K562 (cell line): ENCODE measurements around the gene PIP4K2A. TPM values are rescaled to one million over a fixed set of nuclear protein-coding genes. Genes with fewer than 3 reads are reported as not detected.

Experiments
- BHLHE40 ChIP-seq: IDR thresholded peaks from 2 replicates; pipeline ENCODE4 v1.6.1; 2011; ENCODE audit warnings: low read length, improper control_type of control experiment
- CREB1 ChIP-seq, 2 experiments: sonication (generic) in 1 of 2; formaldehyde crosslinking in 1 of 2; IDR thresholded peaks; 2 replicates each; pipeline versions ENCODE4 v1.6.1 to v1.8.0; 2012 to 2022; ENCODE audit warnings: inconsistent platforms in 1 of 2, mild to moderate bottlenecking in 1 of 2, missing genetic modification reagents in 1 of 2, moderate library complexity in 1 of 2
- DMBX1 ChIP-seq: fragments of 250-450 bp; sonication (Bioruptor Pico); IDR thresholded peaks from 2 replicates; pipeline ENCODE4 v1.8.0; 2022; ENCODE audit warnings: inconsistent platforms, mild to moderate bottlenecking, moderate library complexity, borderline replicate concordance
- FOXK2 ChIP-seq, 2 experiments: fragments of 450-650 bp; IDR thresholded peaks in 1 of 2; conservative IDR thresholded peaks in 1 of 2; 2 replicates each; pipeline ENCODE4 v1.6.1; 2016; ENCODE audit warnings: low read depth in 2 of 2, mild to moderate bottlenecking in 1 of 2
- GABPA ChIP-seq: fragments of 200-800 bp; sonication (Bioruptor generic); conservative IDR thresholded peaks from 2 replicates; pipeline ENCODE4 v1.6.1; 2016; ENCODE audit warnings: low read depth, missing genetic modification characterization, missing compliant biosample characterization
- GABPB2 ChIP-seq: fragments of 250-450 bp; sonication (Bioruptor Pico); conservative IDR thresholded peaks from 2 replicates; pipeline ENCODE4 v1.5.1; 2021; ENCODE audit warnings: mild to moderate bottlenecking
- GATAD2A ChIP-seq: fragments of 450-650 bp; IDR thresholded peaks from 2 replicates; pipeline ENCODE4 v1.6.1; 2017
- GTF2F1 ChIP-seq: IDR thresholded peaks from 2 replicates; pipeline ENCODE4 v1.6.1; 2011; ENCODE audit warnings: low read depth, low read length, improper control_type of control experiment
- MAFK ChIP-seq: IDR thresholded peaks from 2 replicates; pipeline ENCODE4 v1.6.1; 2011; ENCODE audit warnings: low read length, improper control_type of control experiment
- POLR2AphosphoS2 ChIP-seq: IDR thresholded peaks from 2 replicates; pipeline ENCODE4 v1.6.1; 2012; ENCODE audit warnings: low read length, improper control_type of control experiment
- PRMT5 ChIP-seq: sonication (generic); formaldehyde crosslinking; IDR thresholded peaks from 2 replicates; pipeline ENCODE4 v1.5.0; 2020; ENCODE audit warnings: missing genetic modification reagents
- SIN3A ChIP-seq, 2 experiments: fragments of 150-350 bp in 1 of 2; IDR thresholded peaks; 2 replicates each; pipeline ENCODE4 v1.6.1; 2011 to 2016; ENCODE audit warnings: borderline replicate concordance in 2 of 2, low read depth in 2 of 2, low read length in 2 of 2, mild to moderate bottlenecking in 2 of 2, moderate library complexity in 2 of 2; ENCODE audit not compliant: control insufficient read depth in 1 of 2
- SOX6 ChIP-seq: fragments of 450-650 bp; IDR thresholded peaks from 2 replicates; pipeline ENCODE4 v1.6.1; 2014; ENCODE audit warnings: mild to moderate bottlenecking
- TBL1XR1 ChIP-seq, 2 experiments: IDR thresholded peaks; 2 replicates each; pipeline ENCODE4 v1.6.1; 2012; ENCODE audit warnings: improper control_type of control experiment in 2 of 2, low read length in 2 of 2, mild to moderate bottlenecking in 1 of 2
- ZNF174 ChIP-seq: fragments of 250-450 bp; sonication (Bioruptor Pico); IDR thresholded peaks from 2 replicates; pipeline ENCODE4 v1.4.0; 2020; ENCODE audit warnings: mild to moderate bottlenecking
- ZNF184 ChIP-seq: sonication (generic); formaldehyde crosslinking; IDR thresholded peaks from 2 replicates; pipeline ENCODE4 v1.5.0; 2020; ENCODE audit warnings: missing genetic modification reagents
- polyA plus RNA-seq, 8 experiments: library from polyadenylated mRNA; depleted of rRNA in 4 of 8; stranded (reverse) in 5 of 8; unstranded in 3 of 8; fragments of >200 nt; fragmentation: Nextera tagmentation in 2 of 8; fragmentation: Illumina TruSeq in 1 of 8; extraction: Ambion mirVana in 2 of 8; extraction: Trizol in 1 of 8; gene quantifications; 2 replicates each; pipeline versions ENCODE4 v1.2.1 to v1.2.3, GENCODE V29; 2011 to 2014; ENCODE audit warnings: inconsistent platforms in 1 of 8, missing spikeins in 1 of 8
- total RNA-seq, 7 experiments: library from RNA; depleted of rRNA in 6 of 7; stranded (reverse); fragments of >200 nt in 6 of 7; fragmentation: Illumina TruSeq in 2 of 7; extraction: Trizol in 2 of 7; gene quantifications; 2 replicates each; pipeline versions ENCODE4 v1.2.1 to v1.2.3, GENCODE V29; 2011 to 2021; ENCODE audit warnings: low replicate concordance in 1 of 7
- TF ChIP-seq, protein P1 (sequence below): fragments of 250-450 bp; sonication (Bioruptor Pico); IDR thresholded peaks from 2 replicates; pipeline ENCODE4 v1.4.0; 2020; ENCODE audit warnings: mild to moderate bottlenecking, moderate library complexity
- TF ChIP-seq, protein P2 (sequence below): fragments of 450-650 bp; IDR thresholded peaks from 2 replicates; pipeline ENCODE4 v1.6.1; 2017; ENCODE audit warnings: antibody characterized with exemption, mild to moderate bottlenecking
- TF ChIP-seq, protein P3 (sequence below): sonication (generic); formaldehyde crosslinking; IDR thresholded peaks from 2 replicates; pipeline ENCODE4 v1.8.0; 2022; ENCODE audit warnings: missing genetic modification reagents, mild to moderate bottlenecking, moderate library complexity, borderline replicate concordance
- TF ChIP-seq, protein P4 (sequence below), 2 experiments: IDR thresholded peaks; 2 replicates each; pipeline ENCODE4 v1.6.1; 2012; ENCODE audit warnings: improper control_type of control experiment in 2 of 2, low read depth in 2 of 2, low read length in 2 of 2, borderline replicate concordance in 1 of 2

The PIP4K2A gene
- total and polyA plus RNA-seq, 9 of the 15 experiments (the other 6 are each of a cell fraction or from before 2014, with no cell fraction given) = 35.6 to 117 (median 71.9) TPM

DNA sequence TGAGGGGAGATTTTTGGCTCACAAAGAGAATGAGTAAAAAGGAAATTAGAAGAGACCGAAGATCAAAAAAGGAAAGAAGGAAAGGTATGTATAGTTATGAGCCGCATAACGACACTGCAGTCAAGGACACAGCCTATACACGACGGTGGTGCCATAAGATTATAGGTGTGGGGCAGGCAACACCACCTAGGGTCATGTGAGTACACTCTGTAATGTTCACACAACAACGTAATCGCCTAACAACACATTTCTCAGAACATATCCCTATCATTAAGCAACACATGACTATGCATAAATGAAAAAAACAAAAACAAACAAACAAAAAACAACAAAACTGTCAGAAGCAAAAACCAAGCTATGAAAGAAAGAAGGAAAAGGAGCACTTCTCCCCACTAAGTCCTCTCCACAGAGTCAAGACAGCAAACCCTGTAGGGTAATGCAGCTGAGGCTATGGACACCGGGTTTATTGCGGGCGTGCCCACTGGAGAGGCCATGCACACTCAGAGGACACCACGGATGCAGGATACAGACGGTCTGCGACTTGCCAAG, 45.1 kb downstream of the PIP4K2A start (continued):
- TF ChIP-seq, protein P1, sequence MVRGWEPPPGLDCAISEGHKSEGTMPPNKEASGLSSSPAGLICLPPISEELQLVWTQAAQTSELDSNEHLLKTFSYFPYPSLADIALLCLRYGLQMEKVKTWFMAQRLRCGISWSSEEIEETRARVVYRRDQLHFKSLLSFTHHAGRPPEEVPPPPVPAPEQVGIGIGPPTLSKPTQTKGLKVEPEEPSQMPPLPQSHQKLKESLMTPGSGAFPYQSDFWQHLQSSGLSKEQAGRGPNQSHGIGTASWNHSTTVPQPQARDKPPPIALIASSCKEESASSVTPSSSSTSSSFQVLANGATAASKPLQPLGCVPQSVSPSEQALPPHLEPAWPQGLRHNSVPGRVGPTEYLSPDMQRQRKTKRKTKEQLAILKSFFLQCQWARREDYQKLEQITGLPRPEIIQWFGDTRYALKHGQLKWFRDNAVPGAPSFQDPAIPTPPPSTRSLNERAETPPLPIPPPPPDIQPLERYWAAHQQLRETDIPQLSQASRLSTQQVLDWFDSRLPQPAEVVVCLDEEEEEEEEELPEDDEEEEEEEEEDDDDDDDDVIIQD = no peak
- TF ChIP-seq ZNF184 (CRISPR knock-in tag) = no peak
- TF ChIP-seq TBL1XR1 (IDR thresholded peaks at IDR 0.05; ENCODE audit: low read length in 2 of 2) = no peak
- TF ChIP-seq SOX6 = peak; percentile 67
- no peak for TF ChIP-seq GABPA (tag)
- no peak for TF ChIP-seq GTF2F1
- no peak for TF ChIP-seq GABPB2 (CRISPR knock-in tag)
- no peak for TF ChIP-seq CREB1 (IDR thresholded peaks at IDR 0.05)
- TF ChIP-seq CREB1 (CRISPR knock-in tag; IDR thresholded peaks at IDR 0.05) = no peak
- TF ChIP-seq BHLHE40 = peak; percentile 68
- TF ChIP-seq DMBX1 = 0 out of 2 replicates have a peak, but pooled peaks have one; percentile 35
- TF ChIP-seq, protein P2, sequence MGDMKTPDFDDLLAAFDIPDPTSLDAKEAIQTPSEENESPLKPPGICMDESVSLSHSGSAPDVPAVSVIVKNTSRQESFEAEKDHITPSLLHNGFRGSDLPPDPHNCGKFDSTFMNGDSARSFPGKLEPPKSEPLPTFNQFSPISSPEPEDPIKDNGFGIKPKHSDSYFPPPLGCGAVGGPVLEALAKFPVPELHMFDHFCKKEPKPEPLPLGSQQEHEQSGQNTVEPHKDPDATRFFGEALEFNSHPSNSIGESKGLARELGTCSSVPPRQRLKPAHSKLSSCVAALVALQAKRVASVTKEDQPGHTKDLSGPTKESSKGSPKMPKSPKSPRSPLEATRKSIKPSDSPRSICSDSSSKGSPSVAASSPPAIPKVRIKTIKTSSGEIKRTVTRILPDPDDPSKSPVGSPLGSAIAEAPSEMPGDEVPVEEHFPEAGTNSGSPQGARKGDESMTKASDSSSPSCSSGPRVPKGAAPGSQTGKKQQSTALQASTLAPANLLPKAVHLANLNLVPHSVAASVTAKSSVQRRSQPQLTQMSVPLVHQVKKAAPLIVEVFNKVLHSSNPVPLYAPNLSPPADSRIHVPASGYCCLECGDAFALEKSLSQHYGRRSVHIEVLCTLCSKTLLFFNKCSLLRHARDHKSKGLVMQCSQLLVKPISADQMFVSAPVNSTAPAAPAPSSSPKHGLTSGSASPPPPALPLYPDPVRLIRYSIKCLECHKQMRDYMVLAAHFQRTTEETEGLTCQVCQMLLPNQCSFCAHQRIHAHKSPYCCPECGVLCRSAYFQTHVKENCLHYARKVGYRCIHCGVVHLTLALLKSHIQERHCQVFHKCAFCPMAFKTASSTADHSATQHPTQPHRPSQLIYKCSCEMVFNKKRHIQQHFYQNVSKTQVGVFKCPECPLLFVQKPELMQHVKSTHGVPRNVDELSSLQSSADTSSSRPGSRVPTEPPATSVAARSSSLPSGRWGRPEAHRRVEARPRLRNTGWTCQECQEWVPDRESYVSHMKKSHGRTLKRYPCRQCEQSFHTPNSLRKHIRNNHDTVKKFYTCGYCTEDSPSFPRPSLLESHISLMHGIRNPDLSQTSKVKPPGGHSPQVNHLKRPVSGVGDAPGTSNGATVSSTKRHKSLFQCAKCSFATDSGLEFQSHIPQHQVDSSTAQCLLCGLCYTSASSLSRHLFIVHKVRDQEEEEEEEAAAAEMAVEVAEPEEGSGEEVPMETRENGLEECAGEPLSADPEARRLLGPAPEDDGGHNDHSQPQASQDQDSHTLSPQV = no peak; the same call in 1 of the 2 replicates
- TF ChIP-seq, protein P3, sequence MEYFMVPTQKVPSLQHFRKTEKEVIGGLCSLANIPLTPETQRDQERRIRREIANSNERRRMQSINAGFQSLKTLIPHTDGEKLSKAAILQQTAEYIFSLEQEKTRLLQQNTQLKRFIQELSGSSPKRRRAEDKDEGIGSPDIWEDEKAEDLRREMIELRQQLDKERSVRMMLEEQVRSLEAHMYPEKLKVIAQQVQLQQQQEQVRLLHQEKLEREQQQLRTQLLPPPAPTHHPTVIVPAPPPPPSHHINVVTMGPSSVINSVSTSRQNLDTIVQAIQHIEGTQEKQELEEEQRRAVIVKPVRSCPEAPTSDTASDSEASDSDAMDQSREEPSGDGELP (CRISPR knock-in tag) = no peak
- no peak for TF ChIP-seq ZNF174 (CRISPR knock-in tag)
- TF ChIP-seq MAFK = peak; percentile 28; the same call in 1 of the 2 replicates
- no peak for TF ChIP-seq PRMT5 (CRISPR knock-in tag)
- no peak for TF ChIP-seq POLR2AphosphoS2
- TF ChIP-seq, protein P4, sequence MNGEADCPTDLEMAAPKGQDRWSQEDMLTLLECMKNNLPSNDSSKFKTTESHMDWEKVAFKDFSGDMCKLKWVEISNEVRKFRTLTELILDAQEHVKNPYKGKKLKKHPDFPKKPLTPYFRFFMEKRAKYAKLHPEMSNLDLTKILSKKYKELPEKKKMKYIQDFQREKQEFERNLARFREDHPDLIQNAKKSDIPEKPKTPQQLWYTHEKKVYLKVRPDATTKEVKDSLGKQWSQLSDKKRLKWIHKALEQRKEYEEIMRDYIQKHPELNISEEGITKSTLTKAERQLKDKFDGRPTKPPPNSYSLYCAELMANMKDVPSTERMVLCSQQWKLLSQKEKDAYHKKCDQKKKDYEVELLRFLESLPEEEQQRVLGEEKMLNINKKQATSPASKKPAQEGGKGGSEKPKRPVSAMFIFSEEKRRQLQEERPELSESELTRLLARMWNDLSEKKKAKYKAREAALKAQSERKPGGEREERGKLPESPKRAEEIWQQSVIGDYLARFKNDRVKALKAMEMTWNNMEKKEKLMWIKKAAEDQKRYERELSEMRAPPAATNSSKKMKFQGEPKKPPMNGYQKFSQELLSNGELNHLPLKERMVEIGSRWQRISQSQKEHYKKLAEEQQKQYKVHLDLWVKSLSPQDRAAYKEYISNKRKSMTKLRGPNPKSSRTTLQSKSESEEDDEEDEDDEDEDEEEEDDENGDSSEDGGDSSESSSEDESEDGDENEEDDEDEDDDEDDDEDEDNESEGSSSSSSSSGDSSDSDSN (IDR thresholded peaks at IDR 0.05; ENCODE audit: borderline replicate concordance in 1 of 2, low read depth in 2 of 2, low read length in 2 of 2) = no peak
- peak; percentile 80; the same call in 1 of the 2 replicates for TF ChIP-seq GATAD2A
- peak; percentile 60 to 77; a peak in 3 of 4 replicates for TF ChIP-seq FOXK2 (conservative IDR thresholded peaks at IDR 0.05 in 1 of 2, IDR thresholded peaks at IDR 0.05 in 1 of 2; ENCODE audit: low read depth in 2 of 2)
- TF ChIP-seq SIN3A (IDR thresholded peaks at IDR 0.05; ENCODE audit: borderline replicate concordance in 2 of 2, control insufficient read depth in 1 of 2, low read depth in 2 of 2, low read length in 2 of 2) = no peak
